Stimulated activated CD8-positive, alpha-beta memory T cell treated with anti-CD3 and anti-CD28 coated beads, Interleukin-15, amount 100 ng/mL, for 4 hours (primary cell): ENCODE results near the gene KMT2C.
"Not testable (repeated sequence)": the region's sequence is repeated elsewhere in the genome, so short reads cannot be mapped to it uniquely, and the experiment has no call there.

Experiments
- DNase-seq, 2 donors: peaks; one replicate each; pipeline ENCODE4 v3.0.0-alpha.2; 2020; ENCODE audit warnings: low read depth in 2 of 2

KMT2C gene

DNA sequence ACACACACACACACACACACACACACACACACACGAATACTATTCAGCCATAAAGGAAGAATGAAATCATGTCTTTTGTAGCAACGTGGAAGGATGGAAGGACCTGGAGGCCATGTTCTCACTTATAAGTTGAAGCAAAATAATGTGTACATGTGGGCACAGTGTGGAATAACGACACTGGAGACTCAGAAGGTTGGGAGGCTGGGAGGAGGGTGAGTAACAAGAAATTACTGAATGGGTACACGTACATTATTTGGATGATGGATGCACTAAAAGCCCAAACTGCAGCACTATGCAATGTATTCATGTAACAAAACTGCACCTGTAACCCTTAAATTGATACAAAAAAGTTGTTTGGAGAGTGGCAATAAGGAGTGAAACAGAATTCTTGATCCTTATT, 32.1 kb downstream of the KMT2C start:
- no peak for DNase-seq

DNA sequence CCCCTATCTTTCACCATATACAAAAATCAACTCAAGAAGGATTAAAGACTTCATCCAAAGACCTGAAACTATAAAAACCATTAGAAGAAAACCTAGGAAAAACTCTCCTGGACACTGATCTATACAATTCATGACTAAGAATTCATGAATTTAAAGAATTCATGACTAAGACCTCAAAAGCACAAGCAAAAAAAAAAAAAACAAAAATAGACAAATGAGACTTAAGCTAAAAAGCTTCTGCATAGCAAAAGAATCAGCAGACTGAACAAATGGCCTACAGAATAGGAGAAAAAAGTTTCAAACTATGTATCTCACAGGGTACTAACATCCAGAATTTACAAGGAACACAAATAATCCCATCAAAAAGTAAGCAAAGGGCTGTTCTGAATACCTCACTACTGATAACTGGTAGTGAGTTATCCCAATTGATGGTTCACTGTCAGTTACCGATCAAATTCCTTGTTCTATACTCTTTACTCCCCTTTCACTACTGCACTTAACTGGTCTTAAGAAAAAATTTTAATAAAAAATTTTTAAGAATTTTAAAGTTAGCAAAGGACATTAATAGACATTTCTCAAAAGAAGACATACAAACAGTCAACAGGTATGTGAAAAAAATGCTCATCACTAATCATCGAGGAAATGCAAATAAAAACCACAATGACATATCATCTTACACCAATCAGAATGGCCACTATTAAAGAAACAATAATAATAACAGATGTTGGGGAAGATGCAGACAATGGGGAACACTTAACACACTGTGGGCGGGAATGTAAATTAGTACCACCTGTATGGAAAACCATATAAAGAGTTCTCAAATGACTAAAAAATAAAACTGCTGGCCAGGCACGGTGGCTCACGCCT, 33.2 kb downstream of the KMT2C start:
- no peak for DNase-seq

DNA sequence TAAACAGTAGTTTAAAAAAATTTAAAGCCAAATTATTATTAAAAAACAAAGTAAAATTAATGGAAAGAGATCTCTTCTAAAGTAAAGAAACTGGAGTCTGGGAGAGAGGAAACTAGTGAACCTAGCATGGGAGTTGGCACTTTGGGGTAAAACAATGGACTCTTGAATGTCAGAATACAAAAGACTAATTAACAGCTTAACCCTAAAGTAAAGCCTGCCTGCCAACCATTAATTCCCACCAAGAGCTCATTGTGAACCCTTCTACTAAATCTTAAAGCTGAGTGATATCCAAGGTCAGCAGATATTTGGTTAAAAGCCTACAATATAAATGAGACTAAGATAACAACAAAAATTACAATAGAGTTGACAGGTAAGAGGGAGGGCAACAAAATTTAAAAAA, 36.5 kb downstream of the KMT2C start:
- no peak for DNase-seq

DNA sequence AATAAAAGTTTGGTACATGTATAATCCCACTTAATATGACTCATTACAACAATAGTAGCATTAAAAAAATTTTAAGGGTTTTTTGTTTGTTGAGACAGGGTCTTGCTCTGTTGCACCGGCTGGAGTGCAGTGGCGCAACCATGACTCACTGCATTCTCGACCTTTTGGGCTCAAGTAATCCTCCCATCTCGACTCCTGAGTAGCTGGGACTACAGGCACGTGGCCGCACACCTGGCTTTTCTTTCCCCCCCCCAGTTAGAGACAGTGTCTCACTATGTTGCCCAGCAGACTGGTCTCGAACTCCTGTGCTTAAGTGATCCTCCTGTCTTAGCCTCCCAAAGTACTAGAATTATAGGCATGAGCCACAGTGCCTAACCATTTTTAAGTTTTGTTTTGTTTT, 40.7 kb downstream of the KMT2C start:
- DNase-seq: no peak

DNA sequence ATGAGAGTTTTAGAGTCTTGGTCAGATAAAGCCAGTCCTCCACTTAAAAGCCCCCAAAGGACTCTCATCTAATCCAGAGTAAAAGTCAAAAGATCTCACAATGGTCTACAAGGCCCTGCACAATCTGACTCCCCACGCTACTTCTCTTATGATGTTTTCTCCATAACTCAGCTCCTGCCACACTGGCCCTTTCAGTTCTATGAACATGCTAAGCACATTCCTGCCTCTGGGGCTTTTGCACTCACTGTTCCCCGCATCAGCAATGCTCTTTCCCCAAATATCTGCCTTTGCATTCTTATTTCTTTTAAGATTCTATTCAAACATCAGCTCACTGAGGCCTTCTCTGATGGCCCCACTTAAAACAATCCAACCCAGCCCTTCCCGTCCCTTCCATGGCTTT, 41.6 kb downstream of the KMT2C start:
- not testable (repeated sequence) for DNase-seq

DNA sequence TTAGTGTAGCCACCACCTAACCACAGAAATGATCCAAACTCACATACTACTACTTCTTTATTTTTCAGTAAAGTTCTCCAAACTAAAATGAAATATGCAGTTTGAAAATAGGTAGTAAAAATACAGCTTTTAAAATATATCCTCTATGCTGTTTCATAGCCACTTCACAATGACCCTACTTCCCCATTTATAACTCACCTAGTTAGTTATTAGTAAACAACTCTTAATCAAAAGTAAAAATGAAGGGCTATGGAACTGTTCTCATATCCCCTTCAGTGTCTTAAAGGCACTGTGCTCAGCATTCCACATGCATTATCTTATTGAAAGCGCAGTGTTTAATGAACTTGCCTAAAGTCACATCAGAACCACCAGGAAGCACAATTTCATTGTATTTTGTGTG, 43.5 kb downstream of the KMT2C start:
- DNase-seq: no peak

DNA sequence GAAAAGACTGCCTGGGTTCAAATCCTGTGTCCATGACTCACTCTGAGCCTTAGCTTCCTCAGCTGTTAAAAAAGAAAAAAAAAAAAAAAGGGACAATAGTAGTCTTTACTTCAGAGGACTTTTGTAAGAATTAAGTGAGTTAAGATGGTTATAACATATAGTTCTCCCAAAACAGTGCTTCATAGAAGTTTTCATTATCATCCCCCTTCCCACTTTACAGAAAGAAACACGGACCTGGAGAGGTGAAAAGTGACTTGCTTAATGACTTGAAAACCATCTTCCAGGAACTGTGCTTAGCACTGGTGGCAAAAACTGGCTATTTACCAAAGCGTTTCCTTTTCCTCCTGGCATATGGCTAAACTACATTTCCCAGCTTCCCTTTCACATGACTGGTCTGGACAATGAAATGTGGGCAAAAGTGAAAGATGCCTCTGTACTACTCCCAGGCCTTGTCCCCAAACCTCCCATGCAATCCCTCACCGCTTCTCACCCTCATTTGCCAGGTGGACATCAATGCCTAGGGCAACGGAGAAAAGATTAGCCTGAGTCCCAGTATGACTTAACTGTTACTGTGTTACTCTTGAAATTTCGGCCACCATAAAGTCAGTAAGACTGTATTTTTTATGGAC, 49.6 kb downstream of the KMT2C start:
- not testable (repeated sequence) for DNase-seq

DNA sequence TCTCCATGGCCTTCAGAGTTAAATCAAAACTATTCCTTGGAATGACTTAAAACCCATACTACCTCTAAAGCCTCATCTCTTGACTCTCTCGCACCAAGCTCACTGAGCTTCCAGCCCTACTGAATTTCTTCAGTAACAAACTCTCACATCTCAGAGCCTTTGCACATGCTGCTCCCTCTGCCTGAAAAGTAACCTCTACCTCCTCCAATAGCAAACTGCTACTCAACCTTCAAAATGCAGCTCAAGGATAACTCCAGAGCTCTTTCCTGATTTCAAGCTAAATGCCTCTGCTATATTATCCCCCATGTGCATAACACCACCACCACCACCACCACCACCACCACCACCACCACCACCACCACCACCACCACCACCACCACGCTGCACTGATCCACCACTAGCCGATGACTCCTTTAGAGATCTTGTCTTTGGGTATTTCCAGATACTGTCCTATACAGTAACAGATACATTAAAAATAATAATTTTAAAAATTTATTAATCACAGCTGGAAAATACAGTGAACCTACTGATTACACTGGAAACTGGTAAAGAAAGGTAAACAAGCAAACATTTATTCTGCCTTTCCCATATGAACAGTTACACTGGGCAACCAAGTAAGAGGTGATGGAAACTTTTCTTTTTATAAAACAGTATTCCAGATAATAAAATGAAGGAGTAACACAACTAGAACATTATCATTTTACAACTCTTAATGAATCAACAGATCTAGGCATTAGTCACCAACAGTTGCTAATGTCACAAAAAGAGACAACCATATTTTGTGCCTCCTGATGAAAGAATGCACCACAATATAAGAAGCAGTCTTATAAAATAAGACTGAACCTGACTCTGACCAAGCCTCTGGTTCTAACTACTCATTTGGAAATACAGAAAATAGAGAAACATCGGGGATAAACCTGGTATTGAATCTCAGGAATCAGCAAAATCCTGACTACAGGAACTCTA, 51.3 kb downstream of the KMT2C start:
- not testable (repeated sequence) for DNase-seq

DNA sequence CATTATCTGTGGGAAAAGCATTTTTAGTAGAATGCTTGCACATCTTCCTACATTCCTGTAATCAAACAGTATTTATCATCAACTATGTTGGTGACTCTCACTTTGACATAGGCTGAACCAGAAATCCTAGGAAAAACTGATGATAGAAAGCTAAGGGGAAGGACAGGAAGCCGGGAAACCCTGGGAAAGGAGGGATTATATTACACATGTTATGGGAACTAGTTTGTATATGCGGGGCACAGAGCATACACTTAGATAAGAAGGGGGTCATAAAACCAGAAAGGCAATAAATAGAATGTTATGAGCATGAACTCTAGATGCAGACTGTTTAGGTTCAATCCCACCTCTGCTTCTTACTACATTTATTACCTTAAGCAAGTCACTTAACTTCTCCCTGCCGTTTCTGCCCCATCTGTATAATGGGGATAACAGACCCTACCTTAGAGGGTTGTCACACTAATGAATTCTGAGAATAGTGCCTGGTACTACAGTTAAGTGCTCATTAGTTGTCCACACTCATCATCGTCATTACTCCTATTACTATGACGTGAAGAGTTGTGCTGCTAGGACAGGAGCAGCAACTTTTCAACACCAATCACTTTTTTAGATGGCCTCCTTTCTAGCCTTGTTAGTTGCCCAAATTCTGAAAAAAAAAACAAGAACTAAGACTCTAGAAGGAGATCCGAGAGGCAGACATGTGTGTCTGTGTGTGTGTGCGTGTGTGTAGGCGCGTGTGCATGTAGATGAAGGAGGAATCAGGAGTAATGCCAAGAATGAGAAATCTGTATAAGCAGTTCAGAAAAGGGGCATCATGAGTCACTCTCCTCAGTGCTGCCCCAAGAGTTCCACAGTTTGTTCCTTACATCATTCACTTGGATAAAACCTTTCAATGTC, 52.2 kb downstream of the KMT2C start:
- no peak for DNase-seq

DNA sequence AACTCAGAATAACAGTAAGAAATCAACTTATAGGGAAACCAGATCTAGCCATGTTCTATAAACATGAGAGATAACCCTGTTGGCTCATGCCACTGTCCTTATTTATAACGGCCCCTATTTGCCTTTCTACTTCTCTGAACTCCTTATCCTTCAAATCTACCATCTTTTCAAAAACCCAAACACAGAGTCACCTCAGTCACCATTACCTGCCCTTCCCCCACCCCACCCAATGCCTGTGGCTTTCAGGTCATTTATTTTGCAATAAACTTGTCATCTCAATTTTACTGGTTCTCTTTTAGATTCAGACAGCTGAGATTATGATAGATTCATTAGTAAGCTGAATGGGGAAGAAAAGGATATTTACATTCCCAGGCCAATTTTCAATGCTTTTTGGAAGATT, 53.6 kb downstream of the KMT2C start:
- no peak for DNase-seq

DNA sequence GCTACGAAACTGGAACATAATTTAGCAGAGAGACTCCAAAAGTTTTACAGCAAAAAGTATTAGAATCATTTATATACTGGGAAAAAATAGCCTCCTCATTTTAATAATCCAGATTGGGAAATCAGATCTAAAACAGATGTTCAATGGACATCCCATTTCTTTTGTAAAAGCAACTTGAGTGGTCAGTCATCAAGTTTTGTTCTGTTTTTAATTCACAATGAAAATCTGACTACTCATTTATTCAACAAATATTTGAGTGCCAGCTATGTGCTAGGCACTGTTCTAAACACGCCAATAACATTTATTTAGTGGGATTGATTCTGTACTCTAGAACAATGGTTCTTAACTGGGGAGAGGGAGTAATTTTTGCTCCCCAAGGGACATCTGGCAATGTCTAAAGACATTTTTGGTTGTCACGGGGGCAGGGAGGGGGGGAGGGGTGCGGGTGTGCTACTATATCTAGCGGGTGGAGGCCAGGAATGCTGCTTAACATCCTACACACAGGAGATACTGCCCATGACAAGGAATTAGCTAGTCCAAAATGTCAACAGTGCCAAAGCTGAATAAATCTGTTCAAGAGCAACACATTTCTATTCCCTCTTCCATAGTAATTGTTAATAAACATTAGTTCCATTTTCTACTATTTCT, 54.7 kb downstream of the KMT2C start:
- not testable (repeated sequence) for DNase-seq

DNA sequence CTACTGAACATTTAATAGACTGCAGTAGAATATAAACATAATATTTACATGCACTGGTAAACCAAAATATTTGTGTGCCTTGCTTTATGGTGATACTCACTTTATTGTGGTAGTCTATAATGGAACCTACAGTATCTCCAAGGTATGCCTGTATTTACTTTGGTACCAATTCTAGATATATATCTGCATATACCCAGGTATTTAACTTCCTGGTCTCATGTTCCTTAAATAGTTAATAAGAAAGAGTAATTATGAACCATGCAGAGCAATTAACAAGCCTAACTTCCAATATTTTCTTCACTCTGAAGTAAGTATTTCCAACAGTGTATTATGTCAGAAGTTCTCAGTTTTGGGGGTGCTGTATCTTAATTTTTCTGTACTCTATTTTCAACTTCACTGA, 57.3 kb downstream of the KMT2C start:
- not testable (repeated sequence) for DNase-seq

DNA sequence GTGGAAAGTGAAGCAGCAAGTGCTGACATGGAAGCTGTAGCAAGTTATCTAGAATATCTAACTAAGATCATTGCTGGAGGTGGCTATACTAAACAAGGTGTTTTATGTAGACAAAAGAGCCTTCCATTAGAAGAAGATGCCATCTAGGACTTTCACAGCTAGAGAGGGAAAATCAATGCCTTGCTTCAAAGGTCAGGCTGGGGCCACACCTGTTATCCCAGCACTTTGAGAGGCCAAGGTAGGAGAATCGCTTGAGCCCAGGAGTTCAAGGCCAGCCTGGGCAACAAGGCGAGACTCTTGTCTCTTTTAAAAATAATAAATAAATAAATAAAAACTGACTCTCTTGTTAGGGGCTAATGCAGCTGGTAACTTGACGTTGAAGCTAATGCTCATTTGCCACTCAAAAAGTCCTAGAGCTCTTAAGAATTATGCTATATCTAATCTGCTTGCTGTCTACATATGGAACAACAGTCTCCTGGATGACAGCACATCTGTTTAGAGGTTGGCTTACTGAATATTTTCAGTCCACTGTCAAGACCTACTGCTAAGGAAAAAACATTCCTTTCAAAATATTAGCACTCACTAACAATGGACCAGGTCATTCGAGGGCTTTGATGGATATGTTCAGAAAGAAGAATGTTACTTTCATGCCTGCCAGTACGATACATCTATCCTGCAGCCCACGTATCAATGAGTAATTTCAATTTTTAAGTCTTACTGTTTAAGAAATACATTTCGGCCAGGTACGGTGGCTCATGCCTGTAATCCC, 58.9 kb downstream of the KMT2C start:
- not testable (repeated sequence) for DNase-seq

DNA sequence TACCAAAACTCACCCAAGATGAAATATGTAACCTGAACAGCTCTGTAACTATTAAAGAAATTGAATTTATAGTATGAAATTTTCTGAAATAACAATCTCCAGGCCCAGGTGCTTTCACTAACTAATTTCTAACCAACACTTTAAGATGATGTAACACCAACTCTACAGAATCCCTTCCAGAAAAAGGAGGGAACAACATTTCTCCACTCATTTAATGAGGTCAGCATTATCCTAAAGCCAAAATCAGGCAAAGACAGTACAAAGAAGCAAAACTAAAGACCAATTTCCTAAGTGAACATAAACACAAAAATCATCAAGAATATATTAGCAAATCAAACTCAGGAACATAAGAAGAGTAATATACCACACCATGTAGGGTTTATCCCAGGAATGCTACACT, 65.5 kb downstream of the KMT2C start:
- DNase-seq: no peak

DNA sequence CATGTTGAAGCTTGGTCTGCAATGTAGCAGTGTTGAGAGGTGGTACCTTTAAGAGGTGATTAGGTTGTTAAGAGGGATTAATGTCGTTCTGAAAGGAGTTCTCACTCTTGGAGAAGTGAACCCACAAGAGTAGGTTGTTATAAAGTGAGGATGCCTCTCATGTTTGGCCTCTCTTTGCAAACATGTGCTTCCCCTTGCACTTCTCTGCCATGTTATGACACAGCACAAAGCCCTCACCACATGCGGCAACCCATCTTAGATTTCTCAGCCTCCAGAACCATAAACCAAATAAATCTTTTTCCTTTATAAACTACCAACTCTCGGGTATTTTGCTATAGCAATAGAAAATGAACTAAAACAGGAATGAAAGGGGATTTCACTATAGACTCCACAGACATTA, 66.3 kb downstream of the KMT2C start:
- DNase-seq: no peak

DNA sequence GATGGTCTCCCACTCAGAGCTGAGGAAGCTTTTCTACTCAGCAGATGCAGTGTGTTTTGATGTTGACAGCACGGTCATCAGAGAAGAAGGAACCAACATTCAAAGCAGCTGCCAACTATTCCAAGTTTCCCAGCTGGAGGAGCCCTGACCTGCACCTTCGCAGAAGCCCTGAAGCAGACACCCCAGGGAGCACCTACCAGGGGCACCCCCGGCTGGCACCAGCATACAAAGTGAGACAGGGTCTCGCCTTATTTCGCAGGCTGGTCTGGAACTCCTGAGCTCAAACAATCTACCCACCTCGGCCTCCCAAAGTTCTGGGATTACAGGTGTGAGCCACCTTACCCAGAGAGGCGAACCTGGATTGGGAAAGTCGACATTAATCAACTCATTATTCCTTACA, 68.6 kb downstream of the KMT2C start:
- DNase-seq: no peak

DNA sequence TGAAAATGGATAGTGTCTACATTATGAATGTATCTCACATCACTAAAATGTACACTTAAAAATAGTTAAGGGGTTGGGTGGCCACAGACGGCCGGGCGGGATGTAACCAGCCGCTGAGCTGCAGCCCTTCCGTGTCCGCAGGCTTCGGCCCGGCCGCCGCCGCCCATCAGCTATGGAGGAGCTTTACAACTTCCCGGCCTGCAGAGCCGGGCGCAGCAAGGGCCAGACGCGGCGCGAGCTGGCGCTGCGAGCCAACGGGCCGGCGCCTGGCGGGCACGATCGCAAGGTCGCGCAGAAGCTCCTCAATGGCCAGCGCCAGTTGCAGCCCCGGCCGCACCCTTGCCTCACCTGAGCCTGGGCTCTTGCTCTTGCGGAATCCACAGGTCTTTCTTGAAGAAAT, 69.1 kb downstream of the KMT2C start:
- DNase-seq: no peak

DNA sequence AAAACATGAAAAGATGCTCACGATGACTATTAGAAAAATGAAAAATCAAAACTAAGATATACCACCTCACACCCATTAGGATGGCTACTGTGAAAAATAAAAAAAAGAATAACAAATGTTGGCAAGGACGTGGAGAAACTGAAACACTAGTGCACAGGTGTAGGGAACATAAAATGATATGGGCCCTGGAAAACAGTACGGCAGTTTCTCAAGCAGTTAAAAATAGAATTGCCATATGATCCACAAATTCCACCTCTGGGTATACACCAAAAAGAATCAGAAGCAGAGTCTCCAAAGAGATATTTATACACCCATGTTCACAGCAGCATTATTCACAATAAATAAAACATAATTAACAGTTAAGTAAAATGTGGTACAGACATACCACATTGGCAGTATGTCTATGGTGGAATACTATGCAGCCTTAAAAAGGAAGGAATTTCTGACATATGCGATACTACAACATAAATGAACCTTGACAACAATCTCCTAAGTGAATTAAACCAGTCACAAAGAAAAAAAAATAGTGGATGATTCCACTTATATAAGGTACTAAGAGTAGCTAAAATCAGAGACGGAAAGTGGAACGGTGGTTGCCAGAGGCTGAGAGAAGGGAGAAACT, 69.7 kb downstream of the KMT2C start:
- DNase-seq: no peak

DNA sequence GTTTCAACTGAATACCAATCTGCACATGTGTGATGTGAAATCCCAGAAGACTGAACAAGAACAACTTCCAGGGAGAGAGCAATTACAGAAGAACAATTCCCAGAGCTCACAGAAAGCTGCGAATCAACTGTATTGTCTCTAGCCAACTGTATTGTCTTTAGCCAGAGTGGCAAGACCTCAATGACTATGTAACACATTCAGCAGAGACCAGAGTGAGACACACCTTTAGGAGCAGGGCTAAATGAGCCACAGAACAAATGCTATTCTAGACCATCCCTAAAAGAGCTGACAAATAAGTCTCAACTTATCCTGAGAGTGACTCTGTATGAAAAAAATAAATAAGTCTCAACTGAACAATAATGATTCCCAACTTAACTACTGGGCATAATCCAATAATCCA, 72.0 kb downstream of the KMT2C start:
- no peak for DNase-seq
